Measurements from ENCODE around the gene HABP4. TPM values are rescaled to one million over a fixed set of nuclear protein-coding genes. Genes with fewer than 3 reads are reported as not detected.

The HABP4 gene
- polyA plus RNA-seq, 1 donor = 6.3 TPM

- WGBS (ENCODE audit: insufficient coverage, low lambda C conversion rate) = no CpG with 5 or more reads among the region's 100 CpGs
- peaks cover 3% of the 10 kb centered on the region for H3K9me3 ChIP-seq (ENCODE audit: control insufficient read depth, low read depth, low read length)
Observed at GRCh38 chr9:96418083-96418919, 31.7 kb upstream of the HABP4 start, which contains the start of gene ZNF367. TSS of gene ZNF367 (minus strand) at chr9:96418370. CDS start at chr9:96418032, 338 bp downstream.

GRCh38 chr9:96418920-96419690, 30.9 kb upstream of the HABP4 start:
- 0% methylated on average over 1 of the region's 58 CpGs for WGBS (ENCODE audit: insufficient coverage, low lambda C conversion rate)
- Histone ChIP-seq H3K4me1 (ENCODE audit: control insufficient read depth, insufficient read depth, low read length) (peaks cover 15% of the 10 kb centered on the region), H3K36me3 (ENCODE audit: control insufficient read depth, insufficient read depth, low read length) (no peaks in the 10 kb centered on the region), H3K27me3 (ENCODE audit: control insufficient read depth, insufficient read depth, low read length) (no peaks in the 10 kb centered on the region), H3K4me3 (ENCODE audit: low read length) (peak overlapping the region; percentile 70), H3K27ac (ENCODE audit: low read length) (peak overlapping the region; percentile 94), H3K9me3 (ENCODE audit: control insufficient read depth, low read depth, low read length) (peaks cover 3% of the 10 kb centered on the region)
- peak; percentile 58 to 90 for DNase-seq

More at GRCh38 chr9:96418083-96418919, 31.7 kb upstream of the HABP4 start, which contains the start of gene ZNF367:
- DNase-seq = peak; percentile 98 to 100
- H3K4me3 ChIP-seq (ENCODE audit: low read length) = peak within 1 kb of the TSS; percentile 75
- no peaks in the 10 kb centered on the region for H3K27me3 ChIP-seq (ENCODE audit: control insufficient read depth, insufficient read depth, low read length)
- peaks cover 15% of the 10 kb centered on the region for H3K4me1 ChIP-seq (ENCODE audit: control insufficient read depth, insufficient read depth, low read length)
- H3K36me3 ChIP-seq (ENCODE audit: control insufficient read depth, insufficient read depth, low read length) = no peaks in the 10 kb centered on the region
- H3K27ac ChIP-seq (ENCODE audit: low read length) = peak within 1 kb of the TSS; percentile 98

- WGBS (ENCODE audit: insufficient coverage, low lambda C conversion rate) = 49% methylated on average over 2 of the region's 2 CpGs
- Histone ChIP-seq H3K4me1 (ENCODE audit: control insufficient read depth, insufficient read depth, low read length) (peaks cover 15% of the 10 kb centered on the region), H3K4me3 (ENCODE audit: low read length) (peak overlapping the region; percentile 70), H3K27me3 (ENCODE audit: control insufficient read depth, insufficient read depth, low read length) (no peaks in the 10 kb centered on the region), H3K9me3 (ENCODE audit: control insufficient read depth, low read depth, low read length) (peaks cover 3% of the 10 kb centered on the region), H3K27ac (ENCODE audit: low read length) (peak overlapping the region; percentile 94), H3K36me3 (ENCODE audit: control insufficient read depth, insufficient read depth, low read length) (no peaks in the 10 kb centered on the region)
- DNase-seq = no peak
Observed at GRCh38 chr9:96419691-96419969, 30.3 kb upstream of the HABP4 start.

GRCh38 chr9:96420468-96421219, 29.3 kb upstream of the HABP4 start:
- peak overlapping the region; percentile 94 for H3K27ac ChIP-seq (ENCODE audit: low read length)
- WGBS (ENCODE audit: insufficient coverage, low lambda C conversion rate) = no CpG with 5 or more reads among the region's 6 CpGs
- H3K36me3 ChIP-seq (ENCODE audit: control insufficient read depth, insufficient read depth, low read length) = no peaks in the 10 kb centered on the region
- peaks cover 3% of the 10 kb centered on the region for H3K9me3 ChIP-seq (ENCODE audit: control insufficient read depth, low read depth, low read length)
- no peaks in the 10 kb centered on the region for H3K27me3 ChIP-seq (ENCODE audit: control insufficient read depth, insufficient read depth, low read length)
- no peak overlapping the region for H3K4me3 ChIP-seq (ENCODE audit: low read length)
- peaks cover 15% of the 10 kb centered on the region for H3K4me1 ChIP-seq (ENCODE audit: control insufficient read depth, insufficient read depth, low read length)
- peak; percentile 81 to 89 for DNase-seq

- H3K9me3 ChIP-seq (ENCODE audit: control insufficient read depth, low read depth, low read length) = no peaks in the 10 kb centered on the region
- no peaks in the 10 kb centered on the region for H3K36me3 ChIP-seq (ENCODE audit: control insufficient read depth, insufficient read depth, low read length)
- 80% methylated on average over 1 of the region's 8 CpGs for WGBS (ENCODE audit: insufficient coverage, low lambda C conversion rate)
- no peaks in the 10 kb centered on the region for H3K27me3 ChIP-seq (ENCODE audit: control insufficient read depth, insufficient read depth, low read length)
- H3K27ac ChIP-seq (ENCODE audit: low read length) = no peak overlapping the region
- peaks cover 15% of the 10 kb centered on the region for H3K4me1 ChIP-seq (ENCODE audit: control insufficient read depth, insufficient read depth, low read length)
- DNase-seq = no peak
- no peak overlapping the region for H3K4me3 ChIP-seq (ENCODE audit: low read length)
Observed at GRCh38 chr9:96423322-96423984, 26.5 kb upstream of the HABP4 start.

- no peak for DNase-seq
- 100% methylated on average over 1 of the region's 6 CpGs for WGBS (ENCODE audit: insufficient coverage, low lambda C conversion rate)
- no peak overlapping the region for H3K27ac ChIP-seq (ENCODE audit: low read length)
Observed at GRCh38 chr9:96423985-96424336, 26.0 kb upstream of the HABP4 start.

GRCh38 chr9:96425500-96426169, 24.3 kb upstream of the HABP4 start:
- 83% methylated on average over 1 of the region's 4 CpGs for WGBS (ENCODE audit: insufficient coverage, low lambda C conversion rate)
- H3K4me1 ChIP-seq (ENCODE audit: control insufficient read depth, insufficient read depth, low read length) = peaks cover 5% of the 10 kb centered on the region
- no peaks in the 10 kb centered on the region for H3K9me3 ChIP-seq (ENCODE audit: control insufficient read depth, low read depth, low read length)
- peak in 1 of 2 donors; percentile 12 for DNase-seq
- H3K36me3 ChIP-seq (ENCODE audit: control insufficient read depth, insufficient read depth, low read length) = no peaks in the 10 kb centered on the region
- H3K27ac ChIP-seq (ENCODE audit: low read length) = no peak overlapping the region
- no peak overlapping the region for H3K4me3 ChIP-seq (ENCODE audit: low read length)
- no peaks in the 10 kb centered on the region for H3K27me3 ChIP-seq (ENCODE audit: control insufficient read depth, insufficient read depth, low read length)

More at GRCh38 chr9:96423985-96424336, 26.0 kb upstream of the HABP4 start:
- H3K27me3 ChIP-seq (ENCODE audit: control insufficient read depth, insufficient read depth, low read length) = no peaks in the 10 kb centered on the region
- no peaks in the 10 kb centered on the region for H3K36me3 ChIP-seq (ENCODE audit: control insufficient read depth, insufficient read depth, low read length)
- H3K4me3 ChIP-seq (ENCODE audit: low read length) = no peak overlapping the region
- peaks cover 15% of the 10 kb centered on the region for H3K4me1 ChIP-seq (ENCODE audit: control insufficient read depth, insufficient read depth, low read length)
- H3K9me3 ChIP-seq (ENCODE audit: control insufficient read depth, low read depth, low read length) = no peaks in the 10 kb centered on the region

GRCh38 chr9:96429732-96430131, 20.2 kb upstream of the HABP4 start:
- Histone ChIP-seq H3K27ac (ENCODE audit: low read length) (no peak overlapping the region), H3K4me3 (ENCODE audit: low read length) (no peak overlapping the region), H3K4me1 (ENCODE audit: control insufficient read depth, insufficient read depth, low read length) (no peaks in the 10 kb centered on the region), H3K36me3 (ENCODE audit: control insufficient read depth, insufficient read depth, low read length) (no peaks in the 10 kb centered on the region), H3K27me3 (ENCODE audit: control insufficient read depth, insufficient read depth, low read length) (no peaks in the 10 kb centered on the region), H3K9me3 (ENCODE audit: control insufficient read depth, low read depth, low read length) (no peaks in the 10 kb centered on the region)
- no peak for DNase-seq

GRCh38 chr9:96430377-96430776, 19.6 kb upstream of the HABP4 start:
- 100% methylated on average over 1 of the region's 2 CpGs for WGBS (ENCODE audit: insufficient coverage, low lambda C conversion rate)
- Histone ChIP-seq H3K4me1 (ENCODE audit: control insufficient read depth, insufficient read depth, low read length) (no peaks in the 10 kb centered on the region), H3K27ac (ENCODE audit: low read length) (no peak overlapping the region), H3K4me3 (ENCODE audit: low read length) (no peak overlapping the region), H3K36me3 (ENCODE audit: control insufficient read depth, insufficient read depth, low read length) (no peaks in the 10 kb centered on the region), H3K9me3 (ENCODE audit: control insufficient read depth, low read depth, low read length) (no peaks in the 10 kb centered on the region), H3K27me3 (ENCODE audit: control insufficient read depth, insufficient read depth, low read length) (no peaks in the 10 kb centered on the region)
- no peak for DNase-seq

All from large intestine (tissue), 3 donors.